ENCODE measurements around the gene MYO1D. TPM values are rescaled to one million over a fixed set of nuclear protein-coding genes. Genes with fewer than 3 reads are reported as not detected.
"Not testable (repeated sequence)": the region's sequence is repeated elsewhere in the genome, so short reads cannot be mapped to it uniquely, and the experiment has no call there.

The MYO1D gene
- total RNA-seq, 1 experiment from 2014 or later = 57.2 TPM

DNA sequence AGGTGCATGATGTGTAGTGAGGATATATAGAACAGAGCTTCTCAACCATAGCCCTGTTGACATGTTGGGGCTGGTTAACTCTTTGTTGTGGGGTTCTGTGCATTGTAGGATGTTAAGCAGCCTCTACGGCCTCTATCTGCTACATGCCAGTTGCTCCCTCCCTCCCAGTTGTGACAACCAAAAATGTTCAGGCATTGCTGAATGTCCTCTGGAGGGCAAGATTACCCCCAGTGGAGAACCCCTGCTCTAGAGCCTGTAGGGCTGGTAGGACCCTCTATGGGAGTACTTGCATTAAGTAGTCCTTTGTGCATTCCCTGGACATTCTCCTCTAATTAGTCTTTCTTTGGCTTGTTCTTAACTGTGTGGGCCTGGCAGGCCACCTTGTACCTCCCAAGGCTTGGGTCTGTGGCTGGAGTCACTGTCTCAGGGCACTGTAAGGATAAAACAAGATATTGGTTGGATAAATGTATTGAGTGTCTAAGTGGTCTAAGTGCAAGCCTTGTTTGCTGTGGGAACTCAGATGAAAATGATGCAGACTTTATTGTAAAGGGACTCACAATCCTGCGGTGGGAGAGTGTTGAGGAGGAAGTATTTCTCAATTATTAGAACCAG is 19.8 kb upstream of the MYO1D start:
- Mint-ChIP-seq H3K27ac (ENCODE audit: unreplicated experiment) (no peak overlapping the region), H3K9me3 (ENCODE audit: low read depth, unreplicated experiment) (no peaks in the 10 kb centered on the region), H3K4me3 (ENCODE audit: low read depth, unreplicated experiment) (no peak overlapping the region), H3K4me1 (ENCODE audit: low read depth, unreplicated experiment) (no peaks in the 10 kb centered on the region), H3K27me3 (ENCODE audit: unreplicated experiment) (peaks cover 36% of the 10 kb centered on the region), H3K36me3 (ENCODE audit: insufficient read depth, unreplicated experiment) (no peaks in the 10 kb centered on the region)
- no TSS peak for BruUV-seq (replicated peaks)
- CTCF ChIA-PET = no interaction called here
- TF ChIP-seq, protein P1, sequence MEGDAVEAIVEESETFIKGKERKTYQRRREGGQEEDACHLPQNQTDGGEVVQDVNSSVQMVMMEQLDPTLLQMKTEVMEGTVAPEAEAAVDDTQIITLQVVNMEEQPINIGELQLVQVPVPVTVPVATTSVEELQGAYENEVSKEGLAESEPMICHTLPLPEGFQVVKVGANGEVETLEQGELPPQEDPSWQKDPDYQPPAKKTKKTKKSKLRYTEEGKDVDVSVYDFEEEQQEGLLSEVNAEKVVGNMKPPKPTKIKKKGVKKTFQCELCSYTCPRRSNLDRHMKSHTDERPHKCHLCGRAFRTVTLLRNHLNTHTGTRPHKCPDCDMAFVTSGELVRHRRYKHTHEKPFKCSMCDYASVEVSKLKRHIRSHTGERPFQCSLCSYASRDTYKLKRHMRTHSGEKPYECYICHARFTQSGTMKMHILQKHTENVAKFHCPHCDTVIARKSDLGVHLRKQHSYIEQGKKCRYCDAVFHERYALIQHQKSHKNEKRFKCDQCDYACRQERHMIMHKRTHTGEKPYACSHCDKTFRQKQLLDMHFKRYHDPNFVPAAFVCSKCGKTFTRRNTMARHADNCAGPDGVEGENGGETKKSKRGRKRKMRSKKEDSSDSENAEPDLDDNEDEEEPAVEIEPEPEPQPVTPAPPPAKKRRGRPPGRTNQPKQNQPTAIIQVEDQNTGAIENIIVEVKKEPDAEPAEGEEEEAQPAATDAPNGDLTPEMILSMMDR (IDR thresholded peaks at IDR 0.05; ENCODE audit: unreplicated experiment) = no peak
- DNase-seq = no peak
- intact Hi-C loops (cut with micrococcal nuclease; ENCODE audit: unreplicated experiment) = no loop called here

DNA sequence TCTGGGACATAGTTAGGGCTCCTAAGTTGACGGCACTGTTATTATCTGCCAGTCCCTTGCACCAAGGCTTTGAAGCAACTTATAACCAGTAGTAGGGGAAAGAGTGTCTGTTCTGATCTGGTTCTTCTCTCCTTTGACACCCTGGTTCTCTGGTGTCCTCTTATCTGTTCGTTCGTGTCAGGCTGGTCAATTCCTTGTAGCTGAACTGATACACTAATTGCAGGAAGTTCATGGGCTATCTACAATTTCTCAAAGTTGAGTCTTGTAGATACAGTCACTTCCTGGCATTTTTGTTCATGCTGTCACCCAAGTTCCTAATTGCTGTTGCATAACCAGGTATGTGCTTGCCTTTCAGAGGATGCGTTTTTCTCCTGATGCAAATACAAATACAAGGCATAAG is 17.3 kb upstream of the MYO1D start:
- Mint-ChIP-seq H3K4me3 (ENCODE audit: low read depth, unreplicated experiment) (no peak overlapping the region), H3K9me3 (ENCODE audit: low read depth, unreplicated experiment) (no peaks in the 10 kb centered on the region), H3K27me3 (ENCODE audit: unreplicated experiment) (peaks cover 36% of the 10 kb centered on the region), H3K36me3 (ENCODE audit: insufficient read depth, unreplicated experiment) (no peaks in the 10 kb centered on the region), H3K4me1 (ENCODE audit: low read depth, unreplicated experiment) (no peaks in the 10 kb centered on the region), H3K27ac (ENCODE audit: unreplicated experiment) (no peak overlapping the region)
- no peak for DNase-seq
- TF ChIP-seq, protein P1 (IDR thresholded peaks at IDR 0.05; ENCODE audit: unreplicated experiment) = no peak
- BruUV-seq (replicated peaks) = no TSS peak
- intact Hi-C loops (cut with micrococcal nuclease; ENCODE audit: unreplicated experiment) = no loop called here
- CTCF ChIA-PET = no interaction called here

DNA sequence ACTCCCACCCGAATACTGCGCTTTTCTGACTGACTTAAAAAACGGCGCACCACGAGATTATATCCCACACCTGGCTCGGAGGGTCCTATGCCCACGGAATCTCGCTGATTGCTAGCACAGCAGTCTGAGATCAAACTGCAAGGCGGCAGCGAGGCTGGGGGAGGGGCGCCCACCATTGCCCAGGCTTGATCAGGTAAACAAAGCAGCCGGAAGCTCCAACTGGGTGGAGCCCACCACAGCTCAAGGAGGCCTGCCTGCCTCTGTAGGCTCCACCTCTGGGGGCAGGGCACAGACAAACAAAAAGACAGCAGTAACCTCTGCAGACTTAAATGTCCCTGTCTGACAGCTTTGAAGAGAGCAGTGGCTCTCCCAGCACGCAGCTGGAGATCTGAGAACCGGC is 10.5 kb upstream of the MYO1D start:
- H3K27me3 Mint-ChIP-seq (ENCODE audit: unreplicated experiment); CTCF ChIA-PET; H3K36me3 Mint-ChIP-seq (ENCODE audit: insufficient read depth, unreplicated experiment); H3K4me3 Mint-ChIP-seq (ENCODE audit: low read depth, unreplicated experiment); intact Hi-C loops (cut with micrococcal nuclease; ENCODE audit: unreplicated experiment); H3K27ac Mint-ChIP-seq (ENCODE audit: unreplicated experiment); BruUV-seq (replicated peaks); DNase-seq; H3K9me3 Mint-ChIP-seq (ENCODE audit: low read depth, unreplicated experiment); H3K4me1 Mint-ChIP-seq (ENCODE audit: low read depth, unreplicated experiment): not testable (repeated sequence)

DNA sequence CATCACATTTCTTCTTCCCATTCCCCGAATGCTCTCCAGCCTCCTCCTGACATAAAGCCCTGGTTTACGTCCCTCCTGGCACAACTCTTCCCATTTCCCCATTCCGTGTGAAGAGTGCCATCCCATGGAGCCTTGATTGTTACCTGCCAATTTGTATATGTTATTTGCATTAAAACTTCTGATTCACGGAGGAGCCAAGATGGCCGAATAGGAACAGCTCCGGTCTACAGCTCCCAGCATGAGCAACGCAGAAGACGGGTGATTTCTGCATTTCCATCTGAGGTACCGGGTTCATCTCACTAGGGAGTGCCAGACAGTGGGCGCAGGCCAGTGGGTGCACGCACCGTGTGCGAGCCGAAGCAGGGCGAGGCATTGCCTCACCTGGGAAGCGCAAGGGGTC is 10.0 kb upstream of the MYO1D start:
- DNase-seq; intact Hi-C loops (cut with micrococcal nuclease; ENCODE audit: unreplicated experiment); H3K27me3 Mint-ChIP-seq (ENCODE audit: unreplicated experiment); H3K27ac Mint-ChIP-seq (ENCODE audit: unreplicated experiment); BruUV-seq (replicated peaks); H3K9me3 Mint-ChIP-seq (ENCODE audit: low read depth, unreplicated experiment); H3K4me3 Mint-ChIP-seq (ENCODE audit: low read depth, unreplicated experiment); H3K36me3 Mint-ChIP-seq (ENCODE audit: insufficient read depth, unreplicated experiment); H3K4me1 Mint-ChIP-seq (ENCODE audit: low read depth, unreplicated experiment): not testable (repeated sequence)
- CTCF ChIA-PET = interaction anchor here (1.2 kb wide), 1 partner anchor 50 kb away, joined by 3 read pairs; no protein-coding TSS in a partner anchor

DNA sequence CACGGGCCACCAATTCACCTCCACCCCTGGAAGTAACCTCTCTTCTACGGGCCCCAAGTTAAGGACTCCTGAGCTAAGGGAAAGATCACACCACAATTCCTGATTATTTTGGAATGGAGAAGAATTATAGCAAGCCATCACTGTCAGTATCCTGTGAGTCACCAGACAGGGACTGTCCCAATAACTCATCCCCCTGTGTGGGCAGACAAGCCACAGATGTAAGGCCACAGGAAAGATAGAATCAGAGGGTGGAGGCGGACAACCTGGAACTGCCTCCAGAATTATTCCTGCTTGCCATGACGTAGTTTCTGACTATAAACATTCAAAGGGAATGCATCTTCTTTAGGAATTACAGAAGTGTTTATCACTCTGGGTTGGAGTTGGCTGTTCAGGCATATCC is 5.8 kb upstream of the MYO1D start:
- BruUV-seq (replicated peaks) = no TSS peak
- Mint-ChIP-seq H3K27ac (ENCODE audit: unreplicated experiment) (no peak overlapping the region), H3K9me3 (ENCODE audit: low read depth, unreplicated experiment) (no peaks in the 10 kb centered on the region), H3K27me3 (ENCODE audit: unreplicated experiment) (no peaks in the 10 kb centered on the region), H3K4me3 (ENCODE audit: low read depth, unreplicated experiment) (no peak overlapping the region), H3K36me3 (ENCODE audit: insufficient read depth, unreplicated experiment) (no peaks in the 10 kb centered on the region), H3K4me1 (ENCODE audit: low read depth, unreplicated experiment) (no peaks in the 10 kb centered on the region)
- intact Hi-C loops (cut with micrococcal nuclease; ENCODE audit: unreplicated experiment) = no loop called here
- CTCF ChIA-PET = no interaction called here
- DNase-seq = no peak
- TF ChIP-seq, protein P1 (IDR thresholded peaks at IDR 0.05; ENCODE audit: unreplicated experiment) = no peak
